HEK293T (cell line): Measurements from ENCODE around the gene CD151.

Source experiments
- BHLHE40 ChIP-seq: fragments of 450-650 bp; IDR thresholded peaks from 2 replicates; pipeline ENCODE4 v1.6.1; 2016; ENCODE audit warnings: mild to moderate bottlenecking, moderate library complexity, borderline replicate concordance
- FOXM1 ChIP-seq: fragments of 450-650 bp; IDR thresholded peaks from 2 replicates; pipeline ENCODE4 v1.6.1; 2017; ENCODE audit warnings: mild to moderate bottlenecking, borderline replicate concordance
- LEF1 ChIP-seq: fragments of 450-650 bp; IDR thresholded peaks from 2 replicates; pipeline ENCODE4 v1.6.1; 2017; ENCODE audit warnings: mild to moderate bottlenecking, borderline replicate concordance
- NFRKB ChIP-seq: fragments of 450-650 bp; IDR thresholded peaks from 2 replicates; pipeline ENCODE4 v1.6.1; 2016; ENCODE audit warnings: mild to moderate bottlenecking, moderate library complexity
- SP1 ChIP-seq: fragments of 450-650 bp; IDR thresholded peaks from 2 replicates; pipeline ENCODE4 v1.6.1; 2017
- TARDBP ChIP-seq: fragments of 450-650 bp; IDR thresholded peaks from 2 replicates; pipeline ENCODE4 v1.6.1; 2016

DNA sequence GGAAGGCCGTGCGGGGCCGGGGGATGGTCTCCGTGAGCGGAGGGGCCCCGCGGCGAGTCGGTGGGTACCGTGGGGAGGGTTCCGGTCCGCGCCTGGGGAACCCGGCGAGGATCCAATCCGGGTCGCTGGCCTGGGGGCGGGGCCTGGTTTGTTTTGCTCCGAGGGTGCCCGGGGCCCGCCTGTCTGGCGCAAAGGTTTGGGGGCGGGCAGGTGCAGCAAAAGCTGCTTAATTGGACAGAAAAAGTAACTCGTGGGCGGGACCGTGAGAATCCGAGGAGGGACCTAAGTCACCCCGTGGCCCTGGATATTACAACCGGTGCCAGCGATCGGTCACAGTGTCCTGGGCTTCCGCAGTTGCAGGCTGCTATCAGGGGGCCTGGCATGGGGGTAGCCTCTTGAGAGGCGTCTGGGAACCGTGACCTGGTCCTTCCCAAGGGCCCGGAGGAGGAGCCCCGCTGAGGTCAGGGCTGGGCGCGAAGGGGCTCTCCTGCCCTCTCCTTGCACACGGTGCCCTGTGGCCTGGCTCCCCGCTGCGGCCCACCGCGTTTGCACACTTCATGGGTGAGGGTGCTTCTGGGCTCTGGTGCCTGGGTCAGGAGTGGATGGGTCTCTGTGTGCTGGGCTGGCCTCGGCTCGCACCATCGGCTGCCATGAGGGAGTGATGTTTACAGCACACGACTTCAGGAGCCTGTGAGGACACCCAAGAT lies 12.7 kb upstream of the CD151 start:
- TF ChIP-seq SP1 (no peak), TARDBP (no peak), BHLHE40 (no peak), LEF1 (no peak), NFRKB (no peak), FOXM1 (no peak)
